ENCODE results near the gene CASKIN1.
A peak's percentile ranks its signal among the peaks of the same experiment; 100 is the strongest.

CASKIN1 gene

DNA sequence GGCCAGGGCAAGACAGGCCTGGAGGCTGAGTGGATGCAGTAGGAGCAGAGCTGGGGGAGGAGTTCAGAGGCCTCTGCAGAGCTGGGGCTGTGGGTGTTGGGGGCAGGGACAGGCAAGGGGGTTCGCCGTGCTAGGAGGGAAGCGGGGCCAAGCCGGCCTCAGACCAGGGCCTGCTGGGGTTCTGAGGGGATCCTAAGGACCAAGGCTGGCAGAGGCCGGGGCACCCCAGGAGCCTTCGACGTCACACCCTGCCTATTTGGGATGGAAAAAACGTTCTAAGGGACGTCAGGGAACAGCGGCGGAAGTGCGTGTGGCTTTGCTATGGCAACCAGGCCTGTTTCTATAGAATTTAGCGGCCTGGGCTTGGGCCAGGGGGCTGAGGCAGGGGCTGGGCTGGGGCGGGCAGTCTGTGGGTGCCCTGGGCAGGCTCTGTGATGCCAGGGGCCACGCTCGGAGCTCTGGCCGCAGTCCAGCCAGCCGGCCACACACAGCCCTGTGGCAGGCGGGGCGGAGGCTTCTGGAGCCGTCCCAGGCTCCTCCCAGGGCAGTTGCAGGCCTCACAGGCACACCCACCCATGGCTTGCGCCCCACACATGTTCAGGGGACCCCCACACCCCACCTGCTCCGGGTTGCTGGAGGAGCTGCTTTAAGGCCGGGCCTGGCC, 37.1 kb downstream of the CASKIN1 start:
- H3K27me3 ChIP-seq (ENCODE audit: insufficient read depth, poor library complexity, severe bottlenecking) = no peaks in the 10 kb centered on the region
- TF ChIP-seq, protein P1, sequence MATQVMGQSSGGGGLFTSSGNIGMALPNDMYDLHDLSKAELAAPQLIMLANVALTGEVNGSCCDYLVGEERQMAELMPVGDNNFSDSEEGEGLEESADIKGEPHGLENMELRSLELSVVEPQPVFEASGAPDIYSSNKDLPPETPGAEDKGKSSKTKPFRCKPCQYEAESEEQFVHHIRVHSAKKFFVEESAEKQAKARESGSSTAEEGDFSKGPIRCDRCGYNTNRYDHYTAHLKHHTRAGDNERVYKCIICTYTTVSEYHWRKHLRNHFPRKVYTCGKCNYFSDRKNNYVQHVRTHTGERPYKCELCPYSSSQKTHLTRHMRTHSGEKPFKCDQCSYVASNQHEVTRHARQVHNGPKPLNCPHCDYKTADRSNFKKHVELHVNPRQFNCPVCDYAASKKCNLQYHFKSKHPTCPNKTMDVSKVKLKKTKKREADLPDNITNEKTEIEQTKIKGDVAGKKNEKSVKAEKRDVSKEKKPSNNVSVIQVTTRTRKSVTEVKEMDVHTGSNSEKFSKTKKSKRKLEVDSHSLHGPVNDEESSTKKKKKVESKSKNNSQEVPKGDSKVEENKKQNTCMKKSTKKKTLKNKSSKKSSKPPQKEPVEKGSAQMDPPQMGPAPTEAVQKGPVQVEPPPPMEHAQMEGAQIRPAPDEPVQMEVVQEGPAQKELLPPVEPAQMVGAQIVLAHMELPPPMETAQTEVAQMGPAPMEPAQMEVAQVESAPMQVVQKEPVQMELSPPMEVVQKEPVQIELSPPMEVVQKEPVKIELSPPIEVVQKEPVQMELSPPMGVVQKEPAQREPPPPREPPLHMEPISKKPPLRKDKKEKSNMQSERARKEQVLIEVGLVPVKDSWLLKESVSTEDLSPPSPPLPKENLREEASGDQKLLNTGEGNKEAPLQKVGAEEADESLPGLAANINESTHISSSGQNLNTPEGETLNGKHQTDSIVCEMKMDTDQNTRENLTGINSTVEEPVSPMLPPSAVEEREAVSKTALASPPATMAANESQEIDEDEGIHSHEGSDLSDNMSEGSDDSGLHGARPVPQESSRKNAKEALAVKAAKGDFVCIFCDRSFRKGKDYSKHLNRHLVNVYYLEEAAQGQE (IDR thresholded peaks at IDR 0.05; ENCODE audit: insufficient replicate concordance, low read depth) = no peak
- TF ChIP-seq CTCF (IDR thresholded peaks at IDR 0.05; ENCODE audit: insufficient read depth, low read length) (no peak), POLR2AphosphoS5 (IDR thresholded peaks at IDR 0.05; ENCODE audit: low read depth) (no peak), SPI1 (IDR thresholded peaks at IDR 0.05; ENCODE audit: borderline replicate concordance, low read depth) (no peak), GABPA (IDR thresholded peaks at IDR 0.05; ENCODE audit: low read depth) (no peak)
- no peak overlapping the region for H3K27ac ChIP-seq (replicated peaks)
- no peak for DNase-seq (ENCODE audit: low read depth in 1 of 2, low spot score in 1 of 2)
- H3K4me3 ChIP-seq (replicated peaks; ENCODE audit: insufficient read depth, low read length) = no peak overlapping the region

GRCh38 chr16:2158262-2158638, 38.2 kb downstream of the CASKIN1 start:
- Histone ChIP-seq H3K27ac (replicated peaks) (no peak overlapping the region), H3K4me3 (replicated peaks; ENCODE audit: insufficient read depth, low read length) (no peak overlapping the region), H3K27me3 (ENCODE audit: insufficient read depth, poor library complexity, severe bottlenecking) (no peaks in the 10 kb centered on the region)
- no peak for TF ChIP-seq SPI1 (IDR thresholded peaks at IDR 0.05; ENCODE audit: borderline replicate concordance, low read depth)
- no peak for TF ChIP-seq CTCF (IDR thresholded peaks at IDR 0.05; ENCODE audit: insufficient read depth, low read length)
- TF ChIP-seq POLR2AphosphoS5 (IDR thresholded peaks at IDR 0.05; ENCODE audit: low read depth) = no peak
- TF ChIP-seq, protein P1 (IDR thresholded peaks at IDR 0.05; ENCODE audit: insufficient replicate concordance, low read depth) = no peak
- no peak for DNase-seq (ENCODE audit: low read depth in 1 of 2, low spot score in 1 of 2)

- TF ChIP-seq GABPA (IDR thresholded peaks at IDR 0.05; ENCODE audit: low read depth) = no peak
- no peak overlapping the region for H3K4me3 ChIP-seq (replicated peaks; ENCODE audit: insufficient read depth, low read length)
- H3K27me3 ChIP-seq (ENCODE audit: insufficient read depth, poor library complexity, severe bottlenecking) = no peaks in the 10 kb centered on the region
- peak overlapping the region; percentile 94 for H3K27ac ChIP-seq (replicated peaks)
- DNase-seq (ENCODE audit: low read depth in 1 of 2, low spot score in 1 of 2) = no peak
These were observed 38.7 kb downstream of the CASKIN1 start for GRCh38 chr16:2157480-2158261.

- DNase-seq (ENCODE audit: low read depth in 1 of 2, low spot score in 1 of 2) = no peak
- Histone ChIP-seq H3K4me3 (replicated peaks; ENCODE audit: insufficient read depth, low read length) (peak overlapping the region; percentile 88), H3K27ac (replicated peaks) (peak overlapping the region; percentile 94), H3K27me3 (ENCODE audit: insufficient read depth, poor library complexity, severe bottlenecking) (no peaks in the 10 kb centered on the region)
- TF ChIP-seq CTCF (IDR thresholded peaks at IDR 0.05; ENCODE audit: insufficient read depth, low read length) (no peak), POLR2AphosphoS5 (IDR thresholded peaks at IDR 0.05; ENCODE audit: low read depth) (no peak), SPI1 (IDR thresholded peaks at IDR 0.05; ENCODE audit: borderline replicate concordance, low read depth) (no peak), GABPA (IDR thresholded peaks at IDR 0.05; ENCODE audit: low read depth) (no peak)
- TF ChIP-seq, protein P1 (IDR thresholded peaks at IDR 0.05; ENCODE audit: insufficient replicate concordance, low read depth) = no peak
These were observed 39.6 kb downstream of the CASKIN1 start for GRCh38 chr16:2156849-2157224.
